HepG2 (cell line): Measurements from ENCODE around the gene ODC1. TPM values are rescaled to one million over a fixed set of nuclear protein-coding genes. Genes with fewer than 3 reads are reported as not detected.

Experiments
- BORCS8-MEF2B ChIP-seq: sonication (generic); formaldehyde crosslinking; IDR thresholded peaks from 2 replicates; pipeline ENCODE4 v1.8.0; 2022; ENCODE audit warnings: mild to moderate bottlenecking, missing genetic modification reagents
- FOXA3 ChIP-seq: IDR thresholded peaks from 2 replicates; pipeline ENCODE4 v1.6.1; 2016; ENCODE audit warnings: missing genetic modification reagents, missing compliant biosample characterization
- MED1 ChIP-seq: sonication (generic); formaldehyde crosslinking; IDR thresholded peaks from 2 replicates; pipeline ENCODE4 v1.4.0; 2020; ENCODE audit warnings: missing genetic modification reagents
- MED8 ChIP-seq: sonication (generic); formaldehyde crosslinking; IDR thresholded peaks from 2 replicates; pipeline ENCODE4 v1.8.1; 2023; ENCODE audit warnings: mild to moderate bottlenecking, missing genetic modification reagents; ENCODE audit not compliant: insufficient replicate concordance
- MTF1 ChIP-seq: sonication (generic); formaldehyde crosslinking; IDR thresholded peaks from 2 replicates; pipeline ENCODE4 v1.5.0; 2020; ENCODE audit warnings: missing genetic modification reagents
- PAX8 ChIP-seq: sonication (generic); formaldehyde crosslinking; IDR thresholded peaks from 2 replicates; pipeline ENCODE4 v1.8.0; 2022; ENCODE audit warnings: mild to moderate bottlenecking, missing genetic modification reagents, borderline replicate concordance
- STAT5B ChIP-seq: sonication (generic); formaldehyde crosslinking; IDR thresholded peaks from 2 replicates; pipeline ENCODE4 v1.4.0; 2020; ENCODE audit warnings: missing genetic modification reagents
- TCF12 ChIP-seq, 2 experiments: fragments of 450-650 bp in 1 of 2; sonication (generic) in 1 of 2; formaldehyde crosslinking in 1 of 2; IDR thresholded peaks; 2 replicates each; pipeline versions ENCODE4 v1.6.1 to v1.8.0; 2017 to 2022; ENCODE audit warnings: antibody characterized with exemption in 1 of 2, mild to moderate bottlenecking in 1 of 2, missing genetic modification reagents in 1 of 2, moderate library complexity in 1 of 2
- ZFP37 ChIP-seq: sonication (generic); formaldehyde crosslinking; IDR thresholded peaks from 2 replicates; pipeline ENCODE4 v1.4.0; 2020; ENCODE audit warnings: missing genetic modification reagents, borderline replicate concordance
- ZMYM3 ChIP-seq: sonication (generic); formaldehyde crosslinking; IDR thresholded peaks from 2 replicates; pipeline ENCODE4 v1.5.1; 2020; ENCODE audit warnings: mild to moderate bottlenecking, missing genetic modification reagents
- ZNF224 ChIP-seq: sonication (generic); formaldehyde crosslinking; IDR thresholded peaks from 2 replicates; pipeline ENCODE4 v1.5.0; 2020; ENCODE audit warnings: mild to moderate bottlenecking, missing genetic modification reagents
- ZNF275 ChIP-seq: sonication (generic); formaldehyde crosslinking; IDR thresholded peaks from 2 replicates; pipeline ENCODE4 v1.8.0; 2022; ENCODE audit warnings: missing genetic modification reagents, mild to moderate bottlenecking, inconsistent platforms, borderline replicate concordance
- ZNF468 ChIP-seq: sonication (generic); formaldehyde crosslinking; IDR thresholded peaks from 2 replicates; pipeline ENCODE4 v1.8.0; 2022; ENCODE audit warnings: mild to moderate bottlenecking, moderate library complexity, missing genetic modification reagents
- ZNF562 ChIP-seq: sonication (generic); formaldehyde crosslinking; IDR thresholded peaks from 2 replicates; pipeline ENCODE4 v1.8.0; 2022; ENCODE audit warnings: missing genetic modification reagents, borderline replicate concordance
- ZNF564 ChIP-seq: sonication (generic); formaldehyde crosslinking; IDR thresholded peaks from 2 replicates; pipeline ENCODE4 v1.8.1; 2023; ENCODE audit warnings: mild to moderate bottlenecking, missing genetic modification reagents
- ZNF737 ChIP-seq: sonication (generic); formaldehyde crosslinking; IDR thresholded peaks from 2 replicates; pipeline ENCODE4 v1.5.0; 2020; ENCODE audit warnings: missing genetic modification reagents, mild to moderate bottlenecking, borderline replicate concordance
- ZNF891 ChIP-seq: sonication (generic); formaldehyde crosslinking; IDR thresholded peaks from 2 replicates; pipeline ENCODE4 v1.5.0; 2020; ENCODE audit warnings: mild to moderate bottlenecking, missing genetic modification reagents
- ZSCAN12 ChIP-seq: sonication (generic); formaldehyde crosslinking; IDR thresholded peaks from 2 replicates; pipeline ENCODE4 v1.9.0; 2021; ENCODE audit warnings: mild to moderate bottlenecking, missing genetic modification reagents
- ZSCAN20 ChIP-seq: sonication (generic); formaldehyde crosslinking; IDR thresholded peaks from 2 replicates; pipeline ENCODE4 v1.4.0; 2020; ENCODE audit warnings: missing genetic modification reagents, mild to moderate bottlenecking, borderline replicate concordance
- ZSCAN21 ChIP-seq: sonication (generic); formaldehyde crosslinking; IDR thresholded peaks from 2 replicates; pipeline ENCODE4 v1.8.0; 2022; ENCODE audit warnings: mild to moderate bottlenecking, missing genetic modification reagents, moderate library complexity, borderline replicate concordance
- ZSCAN25 ChIP-seq: sonication (generic); formaldehyde crosslinking; IDR thresholded peaks from 2 replicates; pipeline ENCODE4 v1.8.0; 2022; ENCODE audit warnings: mild to moderate bottlenecking, missing genetic modification reagents
- ZXDC ChIP-seq: sonication (generic); formaldehyde crosslinking; IDR thresholded peaks from 2 replicates; pipeline ENCODE4 v1.5.0; 2020; ENCODE audit warnings: mild to moderate bottlenecking, missing genetic modification reagents
- polyA plus RNA-seq, 8 experiments: library from polyadenylated mRNA; depleted of rRNA in 3 of 8; stranded (reverse) in 7 of 8; unstranded in 1 of 8; fragments of >200 nt; fragmentation: Illumina TruSeq in 4 of 8; extraction: Trizol in 4 of 8; gene quantifications; 2 replicates each; pipeline versions ENCODE4 v1.2.1 to v1.2.3, GENCODE V29; 2011 to 2016; ENCODE audit warnings: low read depth in 4 of 8, missing spikeins in 1 of 8, mixed read lengths in 1 of 8; ENCODE audit not compliant: insufficient read depth in 1 of 8
- total RNA-seq, 5 experiments: library from RNA; depleted of rRNA; stranded (reverse); fragments of >200 nt; fragmentation: Illumina TruSeq; extraction: Trizol; gene quantifications; 2 replicates each; pipeline ENCODE4 v1.2.3, GENCODE V29; 2016; ENCODE audit warnings: low read depth in 1 of 5

ODC1 gene
- total and polyA plus RNA-seq, 2 of the 13 experiments (the other 11 are each of a cell fraction or from before 2014, with no cell fraction given): 142 to 371 TPM

- TF ChIP-seq ZNF562 (CRISPR knock-in tag): no peak
- no peak for TF ChIP-seq MTF1 (CRISPR knock-in tag)
- TF ChIP-seq ZFP37 (CRISPR knock-in tag): no peak
- TF ChIP-seq ZNF737 (CRISPR knock-in tag): no peak
- TF ChIP-seq TCF12 (IDR thresholded peaks at IDR 0.05): no peak
- no peak for TF ChIP-seq TCF12 (CRISPR knock-in tag; IDR thresholded peaks at IDR 0.05)
- TF ChIP-seq MED8: no peak
- TF ChIP-seq PAX8 (CRISPR knock-in tag): no peak
- no peak for TF ChIP-seq ZNF468 (CRISPR knock-in tag)
- no peak for TF ChIP-seq ZNF564
- TF ChIP-seq ZXDC (CRISPR knock-in tag): no peak
- no peak for TF ChIP-seq ZNF891 (CRISPR knock-in tag)
- TF ChIP-seq ZSCAN21 (CRISPR knock-in tag): no peak; the same call in 1 of the 2 replicates
- TF ChIP-seq STAT5B (CRISPR knock-in tag): no peak
- peak; percentile 44; the same call in 1 of the 2 replicates for TF ChIP-seq BORCS8-MEF2B (CRISPR knock-in tag)
- TF ChIP-seq ZSCAN12 (CRISPR knock-in tag): no peak
- TF ChIP-seq MED1 (CRISPR knock-in tag): 0 out of 2 replicates have a peak, but pooled peaks have one; percentile 25
- TF ChIP-seq ZMYM3 (CRISPR knock-in tag): no peak
- no peak for TF ChIP-seq ZSCAN25
- peak; percentile 60 for TF ChIP-seq FOXA3 (CRISPR knock-in tag)
- TF ChIP-seq ZSCAN20 (CRISPR knock-in tag): no peak
- TF ChIP-seq ZNF275 (CRISPR knock-in tag): no peak
- no peak for TF ChIP-seq ZNF224
Observed at GRCh38 chr2:10434886-10435819, 13.0 kb downstream of the ODC1 start (continued).
